Activated naive CD8-positive, alpha-beta T cell treated with anti-CD3 and anti-CD28 coated beads, Interleukin-2, amount 50 U/mL, for 16 hours (primary cell): ENCODE measurements around the gene KBTBD13.

Source experiments
- DNase-seq: peaks from one replicate; pipeline ENCODE4 v3.0.0-alpha.2; 2020; ENCODE audit warnings: low read depth, low spot score

KBTBD13 gene

GRCh38 chr15:65051266-65051665 is 25.3 kb upstream of the KBTBD13 start:
- no peak for DNase-seq

GRCh38 chr15:65052956-65053355 is 23.6 kb upstream of the KBTBD13 start:
- no peak for DNase-seq

GRCh38 chr15:65054333-65055200 is 22.0 kb upstream of the KBTBD13 start:
- no peak for DNase-seq

GRCh38 chr15:65055201-65055870 is 21.2 kb upstream of the KBTBD13 start:
- DNase-seq, result no peak

GRCh38 chr15:65056106-65056505 is 20.4 kb upstream of the KBTBD13 start:
- no peak for DNase-seq

- no peak for DNase-seq
Observed at GRCh38 chr15:65056868-65057548, 19.5 kb upstream of the KBTBD13 start.

- no peak for DNase-seq
Observed at GRCh38 chr15:65057549-65057940, 19.0 kb upstream of the KBTBD13 start.

GRCh38 chr15:65058394-65059368 is 17.9 kb upstream of the KBTBD13 start:
- DNase-seq, result no peak

- DNase-seq, result no peak
Observed at GRCh38 chr15:65059369-65059750, 17.2 kb upstream of the KBTBD13 start.

- no peak for DNase-seq
Observed at GRCh38 chr15:65059931-65060596, 16.5 kb upstream of the KBTBD13 start.

- DNase-seq, result no peak
Observed at GRCh38 chr15:65060641-65061397, 15.7 kb upstream of the KBTBD13 start.

GRCh38 chr15:65062061-65062460 is 14.5 kb upstream of the KBTBD13 start:
- DNase-seq, result no peak

GRCh38 chr15:65062726-65063125 is 13.8 kb upstream of the KBTBD13 start:
- no peak for DNase-seq

GRCh38 chr15:65066001-65066634 is 10.4 kb upstream of the KBTBD13 start:
- DNase-seq, result no peak

- DNase-seq, result no peak
Observed at GRCh38 chr15:65066635-65067316, 9.8 kb upstream of the KBTBD13 start.

- DNase-seq, result no peak
Observed at GRCh38 chr15:65067317-65067644, 9.3 kb upstream of the KBTBD13 start.

- no peak for DNase-seq
Observed at GRCh38 chr15:65067645-65068402, 8.7 kb upstream of the KBTBD13 start, which contains the start of gene RASL12. RASL12 (minus strand) TSS chr15:65067991; CDS start chr15:65067835, 156 bp downstream.

- DNase-seq, result no peak
Observed at GRCh38 chr15:65068403-65068788, 8.2 kb upstream of the KBTBD13 start.
